ENCODE results near the gene FAM13A. TPM values are rescaled to one million over a fixed set of nuclear protein-coding genes. Genes with fewer than 3 reads are reported as not detected.

FAM13A gene
- polyA plus RNA-seq, 1 donor from 2014 or later: 4.0 TPM

DNA sequence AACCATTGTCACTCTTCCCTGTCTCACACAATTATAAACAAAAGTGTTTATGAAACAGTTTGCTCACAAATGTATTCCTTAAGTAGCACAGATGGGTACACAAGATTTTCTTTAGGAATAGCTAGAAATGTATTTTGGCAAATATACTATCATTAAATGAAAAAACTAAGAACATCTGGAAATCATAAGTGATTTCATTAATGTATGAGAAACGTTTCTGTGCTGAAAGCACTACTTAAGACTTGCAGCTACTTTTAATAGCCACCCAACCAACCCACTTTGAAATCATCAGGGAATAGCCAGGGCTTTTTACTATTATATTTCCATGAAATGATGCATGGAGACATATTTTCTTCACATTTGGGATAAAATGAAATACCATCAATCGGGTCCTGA lies 297.1 kb downstream of the FAM13A start:
- TF ChIP-seq RAD21 (conservative IDR thresholded peaks at IDR 0.05) (no peak), EP300 (conservative IDR thresholded peaks at IDR 0.05; ENCODE audit: poor library complexity, severe bottlenecking) (no peak), CTCF (IDR thresholded peaks at IDR 0.05; ENCODE audit: poor library complexity, severe bottlenecking) (no peak)
- Histone ChIP-seq H3K4me3 (ENCODE audit: low read length) (peak overlapping the region; percentile 61), H3K9me2 (ENCODE audit: insufficient read depth, low read length) (no peaks in the 10 kb centered on the region), H3K9ac (ENCODE audit: low read length) (no peak overlapping the region), H3F3A (ENCODE audit: insufficient read depth, low read length, poor library complexity, severe bottlenecking) (no peaks in the 10 kb centered on the region), H3K79me2 (replicated peaks; ENCODE audit: insufficient read depth, low read length) (no peaks in the 10 kb centered on the region), H3K27me3 (ENCODE audit: insufficient read depth, low read depth, low read length) (no peaks in the 10 kb centered on the region), H3K27ac (ENCODE audit: low read length) (peak overlapping the region; percentile 47), H2AFZ (ENCODE audit: low read depth, low read length) (no peak overlapping the region), H3K4me2 (ENCODE audit: low read length) (peak overlapping the region; percentile 40), H3K9me3 (ENCODE audit: low read length) (no peaks in the 10 kb centered on the region), H4K20me1 (ENCODE audit: insufficient read depth) (no peaks in the 10 kb centered on the region), H3K36me3 (ENCODE audit: insufficient read depth, low read length) (no peaks in the 10 kb centered on the region)

- H3K27me3 ChIP-seq (ENCODE audit: insufficient read depth, low read depth, low read length): no peaks in the 10 kb centered on the region
- peak overlapping the region; percentile 40 for H3K4me2 ChIP-seq (ENCODE audit: low read length)
- H3K9ac ChIP-seq (ENCODE audit: low read length): peak overlapping the region; percentile 52
- no peaks in the 10 kb centered on the region for H3K9me2 ChIP-seq (ENCODE audit: insufficient read depth, low read length)
- H4K20me1 ChIP-seq (ENCODE audit: insufficient read depth): no peaks in the 10 kb centered on the region
- peak overlapping the region; percentile 47 for H3K27ac ChIP-seq (ENCODE audit: low read length)
- H3K36me3 ChIP-seq (ENCODE audit: insufficient read depth, low read length): no peaks in the 10 kb centered on the region
- no peak for TF ChIP-seq TAF1 (IDR thresholded peaks at IDR 0.05; ENCODE audit: low read depth)
- no peak for TF ChIP-seq SMC3 (conservative IDR thresholded peaks at IDR 0.05; ENCODE audit: poor library complexity)
- TF ChIP-seq MXI1 (conservative IDR thresholded peaks at IDR 0.05; ENCODE audit: poor library complexity, severe bottlenecking): no peak
- peak; percentile 25 for TF ChIP-seq POLR2AphosphoS5 (IDR thresholded peaks at IDR 0.05)
- no peak for TF ChIP-seq CTCF (IDR thresholded peaks at IDR 0.05; ENCODE audit: poor library complexity, severe bottlenecking)
- no peak for TF ChIP-seq RAD21 (conservative IDR thresholded peaks at IDR 0.05)
- no peak for TF ChIP-seq EP300 (conservative IDR thresholded peaks at IDR 0.05; ENCODE audit: poor library complexity, severe bottlenecking)
- TF ChIP-seq, protein P1, sequence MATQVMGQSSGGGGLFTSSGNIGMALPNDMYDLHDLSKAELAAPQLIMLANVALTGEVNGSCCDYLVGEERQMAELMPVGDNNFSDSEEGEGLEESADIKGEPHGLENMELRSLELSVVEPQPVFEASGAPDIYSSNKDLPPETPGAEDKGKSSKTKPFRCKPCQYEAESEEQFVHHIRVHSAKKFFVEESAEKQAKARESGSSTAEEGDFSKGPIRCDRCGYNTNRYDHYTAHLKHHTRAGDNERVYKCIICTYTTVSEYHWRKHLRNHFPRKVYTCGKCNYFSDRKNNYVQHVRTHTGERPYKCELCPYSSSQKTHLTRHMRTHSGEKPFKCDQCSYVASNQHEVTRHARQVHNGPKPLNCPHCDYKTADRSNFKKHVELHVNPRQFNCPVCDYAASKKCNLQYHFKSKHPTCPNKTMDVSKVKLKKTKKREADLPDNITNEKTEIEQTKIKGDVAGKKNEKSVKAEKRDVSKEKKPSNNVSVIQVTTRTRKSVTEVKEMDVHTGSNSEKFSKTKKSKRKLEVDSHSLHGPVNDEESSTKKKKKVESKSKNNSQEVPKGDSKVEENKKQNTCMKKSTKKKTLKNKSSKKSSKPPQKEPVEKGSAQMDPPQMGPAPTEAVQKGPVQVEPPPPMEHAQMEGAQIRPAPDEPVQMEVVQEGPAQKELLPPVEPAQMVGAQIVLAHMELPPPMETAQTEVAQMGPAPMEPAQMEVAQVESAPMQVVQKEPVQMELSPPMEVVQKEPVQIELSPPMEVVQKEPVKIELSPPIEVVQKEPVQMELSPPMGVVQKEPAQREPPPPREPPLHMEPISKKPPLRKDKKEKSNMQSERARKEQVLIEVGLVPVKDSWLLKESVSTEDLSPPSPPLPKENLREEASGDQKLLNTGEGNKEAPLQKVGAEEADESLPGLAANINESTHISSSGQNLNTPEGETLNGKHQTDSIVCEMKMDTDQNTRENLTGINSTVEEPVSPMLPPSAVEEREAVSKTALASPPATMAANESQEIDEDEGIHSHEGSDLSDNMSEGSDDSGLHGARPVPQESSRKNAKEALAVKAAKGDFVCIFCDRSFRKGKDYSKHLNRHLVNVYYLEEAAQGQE (IDR thresholded peaks at IDR 0.05; ENCODE audit: borderline replicate concordance): peak; percentile 38
- no peak for TF ChIP-seq EZH2 (IDR thresholded peaks at IDR 0.05; ENCODE audit: borderline replicate concordance, insufficient read depth, low read length, poor library complexity, severe bottlenecking)
- H2AFZ ChIP-seq (ENCODE audit: low read depth, low read length): peak overlapping the region; percentile 10
- H3F3A ChIP-seq (ENCODE audit: insufficient read depth, low read length, poor library complexity, severe bottlenecking): no peaks in the 10 kb centered on the region
- H3K9me3 ChIP-seq (ENCODE audit: low read length): no peaks in the 10 kb centered on the region
- no peaks in the 10 kb centered on the region for H3K79me2 ChIP-seq (replicated peaks; ENCODE audit: insufficient read depth, low read length)
- H3K4me3 ChIP-seq (ENCODE audit: low read length): peak overlapping the region; percentile 61
Measured at GRCh38 chr4:88759039-88759894, 297.7 kb downstream of the FAM13A start.
